Measurements from ENCODE around the gene TCERG1L.
"Not testable (repeated sequence)": the region's sequence is repeated elsewhere in the genome, so short reads cannot be mapped to it uniquely, and the experiment has no call there.

TCERG1L gene

GRCh38 chr10:131238669-131239280, 72.7 kb downstream of the TCERG1L start:
- no peaks in the 10 kb centered on the region for H3K4me1 ChIP-seq (ENCODE audit: control insufficient read depth, insufficient read depth, low read length)
- no peak overlapping the region for H3K9ac ChIP-seq (ENCODE audit: low read length in 2 of 2)
- peaks cover 0 to 3% of the 10 kb centered on the region in 2 donors for H3K9me3 ChIP-seq (ENCODE audit: control insufficient read depth in 2 of 2, low read length in 2 of 2)
- H3K36me3 ChIP-seq (ENCODE audit: control insufficient read depth in 2 of 2, insufficient read depth in 2 of 2, low read length in 2 of 2) = no peaks in the 10 kb centered on the region
- peaks cover 13 to 14% of the 10 kb centered on the region in 2 donors for H3K27me3 ChIP-seq (ENCODE audit: control insufficient read depth in 1 of 2, insufficient read depth in 2 of 2, low read length in 2 of 2)
- H3K4me3 ChIP-seq (ENCODE audit: low read length in 2 of 2) = no peak overlapping the region
- H3K27ac ChIP-seq (ENCODE audit: low read length) = no peak overlapping the region

GRCh38 chr10:131237991-131238651, 73.4 kb downstream of the TCERG1L start:
- H3K9me3 ChIP-seq (ENCODE audit: control insufficient read depth in 2 of 2, low read length in 2 of 2) = peaks cover 0 to 3% of the 10 kb centered on the region in 2 donors
- no peaks in the 10 kb centered on the region for H3K4me1 ChIP-seq (ENCODE audit: control insufficient read depth, insufficient read depth, low read length)
- H3K36me3 ChIP-seq (ENCODE audit: control insufficient read depth in 2 of 2, insufficient read depth in 2 of 2, low read length in 2 of 2) = no peaks in the 10 kb centered on the region
- H3K9ac ChIP-seq (ENCODE audit: low read length in 2 of 2) = no peak overlapping the region
- H3K27me3 ChIP-seq (ENCODE audit: control insufficient read depth in 1 of 2, insufficient read depth in 2 of 2, low read length in 2 of 2) = peaks cover 13 to 14% of the 10 kb centered on the region in 2 donors
- no peak overlapping the region for H3K27ac ChIP-seq (ENCODE audit: low read length)
- H3K4me3 ChIP-seq (ENCODE audit: low read length in 2 of 2) = no peak overlapping the region

GRCh38 chr10:131234606-131235005, 76.9 kb downstream of the TCERG1L start:
- H3K27ac ChIP-seq (ENCODE audit: low read length); H3K9me3 ChIP-seq (ENCODE audit: control insufficient read depth in 2 of 2, low read length in 2 of 2); H3K9ac ChIP-seq (ENCODE audit: low read length in 2 of 2); H3K36me3 ChIP-seq (ENCODE audit: control insufficient read depth in 2 of 2, insufficient read depth in 2 of 2, low read length in 2 of 2); H3K4me3 ChIP-seq (ENCODE audit: low read length in 2 of 2); H3K4me1 ChIP-seq (ENCODE audit: control insufficient read depth, insufficient read depth, low read length): not testable (repeated sequence)
- H3K27me3 ChIP-seq (ENCODE audit: control insufficient read depth in 1 of 2, insufficient read depth in 2 of 2, low read length in 2 of 2) = peaks cover 9 to 12% of the 10 kb centered on the region in 2 donors

GRCh38 chr10:131233611-131234258, 77.8 kb downstream of the TCERG1L start:
- Histone ChIP-seq H3K9me3 (ENCODE audit: control insufficient read depth in 2 of 2, low read length in 2 of 2) (peaks cover 0 to 6% of the 10 kb centered on the region in 2 donors), H3K27me3 (ENCODE audit: control insufficient read depth in 1 of 2, insufficient read depth in 2 of 2, low read length in 2 of 2) (peaks cover 5 to 6% of the 10 kb centered on the region in 2 donors)

GRCh38 chr10:131231965-131232541, 79.5 kb downstream of the TCERG1L start:
- Histone ChIP-seq H3K9me3 (ENCODE audit: control insufficient read depth in 2 of 2, low read length in 2 of 2) (peaks cover 0 to 6% of the 10 kb centered on the region in 2 donors), H3K36me3 (ENCODE audit: control insufficient read depth in 2 of 2, insufficient read depth in 2 of 2, low read length in 2 of 2) (no peaks in the 10 kb centered on the region), H3K4me1 (ENCODE audit: control insufficient read depth, insufficient read depth, low read length) (no peaks in the 10 kb centered on the region), H3K27me3 (ENCODE audit: control insufficient read depth in 1 of 2, insufficient read depth in 2 of 2, low read length in 2 of 2) (peaks cover 3 to 5% of the 10 kb centered on the region in 2 donors), H3K4me3 (ENCODE audit: low read length in 2 of 2) (no peak overlapping the region), H3K27ac (ENCODE audit: low read length) (no peak overlapping the region), H3K9ac (ENCODE audit: low read length in 2 of 2) (no peak overlapping the region)

More at GRCh38 chr10:131233611-131234258, 77.8 kb downstream of the TCERG1L start:
- Histone ChIP-seq H3K9ac (ENCODE audit: low read length in 2 of 2) (no peak overlapping the region), H3K4me1 (ENCODE audit: control insufficient read depth, insufficient read depth, low read length) (no peaks in the 10 kb centered on the region), H3K36me3 (ENCODE audit: control insufficient read depth in 2 of 2, insufficient read depth in 2 of 2, low read length in 2 of 2) (no peaks in the 10 kb centered on the region), H3K27ac (ENCODE audit: low read length) (no peak overlapping the region), H3K4me3 (ENCODE audit: low read length in 2 of 2) (no peak overlapping the region)

GRCh38 chr10:131231323-131231964, 80.1 kb downstream of the TCERG1L start:
- Histone ChIP-seq H3K27me3 (ENCODE audit: control insufficient read depth in 1 of 2, insufficient read depth in 2 of 2, low read length in 2 of 2) (peaks cover 2 to 5% of the 10 kb centered on the region in 2 donors), H3K4me1 (ENCODE audit: control insufficient read depth, insufficient read depth, low read length) (no peaks in the 10 kb centered on the region), H3K27ac (ENCODE audit: low read length) (no peak overlapping the region), H3K4me3 (ENCODE audit: low read length in 2 of 2) (no peak overlapping the region), H3K9ac (ENCODE audit: low read length in 2 of 2) (no peak overlapping the region), H3K9me3 (ENCODE audit: control insufficient read depth in 2 of 2, low read length in 2 of 2) (peaks cover 0 to 6% of the 10 kb centered on the region in 2 donors), H3K36me3 (ENCODE audit: control insufficient read depth in 2 of 2, insufficient read depth in 2 of 2, low read length in 2 of 2) (no peaks in the 10 kb centered on the region)

GRCh38 chr10:131230641-131231322, 80.7 kb downstream of the TCERG1L start:
- Histone ChIP-seq H3K27ac (ENCODE audit: low read length) (no peak overlapping the region), H3K9me3 (ENCODE audit: control insufficient read depth in 2 of 2, low read length in 2 of 2) (peaks cover 0 to 6% of the 10 kb centered on the region in 2 donors), H3K4me1 (ENCODE audit: control insufficient read depth, insufficient read depth, low read length) (no peaks in the 10 kb centered on the region), H3K27me3 (ENCODE audit: control insufficient read depth in 1 of 2, insufficient read depth in 2 of 2, low read length in 2 of 2) (peaks cover 0 to 2% of the 10 kb centered on the region in 2 donors), H3K36me3 (ENCODE audit: control insufficient read depth in 2 of 2, insufficient read depth in 2 of 2, low read length in 2 of 2) (no peaks in the 10 kb centered on the region), H3K9ac (ENCODE audit: low read length in 2 of 2) (no peak overlapping the region), H3K4me3 (ENCODE audit: low read length in 2 of 2) (no peak overlapping the region)

GRCh38 chr10:131230166-131230565, 81.4 kb downstream of the TCERG1L start:
- H3K36me3 ChIP-seq (ENCODE audit: control insufficient read depth in 2 of 2, insufficient read depth in 2 of 2, low read length in 2 of 2) = no peaks in the 10 kb centered on the region
- no peak overlapping the region for H3K27ac ChIP-seq (ENCODE audit: low read length)
- H3K9ac ChIP-seq (ENCODE audit: low read length in 2 of 2) = no peak overlapping the region
- H3K27me3 ChIP-seq (ENCODE audit: control insufficient read depth in 1 of 2, insufficient read depth in 2 of 2, low read length in 2 of 2) = peaks cover 0 to 2% of the 10 kb centered on the region in 2 donors
- H3K4me1 ChIP-seq (ENCODE audit: control insufficient read depth, insufficient read depth, low read length) = no peaks in the 10 kb centered on the region
- H3K9me3 ChIP-seq (ENCODE audit: control insufficient read depth in 2 of 2, low read length in 2 of 2) = peaks cover 0 to 6% of the 10 kb centered on the region in 2 donors
- H3K4me3 ChIP-seq (ENCODE audit: low read length in 2 of 2) = no peak overlapping the region

- no peaks in the 10 kb centered on the region for H3K4me1 ChIP-seq (ENCODE audit: control insufficient read depth, insufficient read depth, low read length)
- no peak overlapping the region for H3K4me3 ChIP-seq (ENCODE audit: low read length in 2 of 2)
- H3K36me3 ChIP-seq (ENCODE audit: control insufficient read depth in 2 of 2, insufficient read depth in 2 of 2, low read length in 2 of 2) = no peaks in the 10 kb centered on the region
- H3K9me3 ChIP-seq (ENCODE audit: control insufficient read depth in 2 of 2, low read length in 2 of 2) = peaks cover 0 to 3% of the 10 kb centered on the region in 2 donors
- H3K9ac ChIP-seq (ENCODE audit: low read length in 2 of 2) = no peak overlapping the region
- no peak overlapping the region for H3K27ac ChIP-seq (ENCODE audit: low read length)
- H3K27me3 ChIP-seq (ENCODE audit: control insufficient read depth in 1 of 2, insufficient read depth in 2 of 2, low read length in 2 of 2) = peaks cover 0 to 3% of the 10 kb centered on the region in 2 donors
Measured at GRCh38 chr10:131227163-131227740, 84.3 kb downstream of the TCERG1L start.

All from stomach smooth muscle (tissue), 2 donors.